NCI-H1436 (cell line): ENCODE results near the gene RIPK4.

Experiments used
- DNase-seq: peaks from one replicate; lab custom pipeline; 2025; lab: John Stamatoyannopoulos, UW

RIPK4 gene

DNA sequence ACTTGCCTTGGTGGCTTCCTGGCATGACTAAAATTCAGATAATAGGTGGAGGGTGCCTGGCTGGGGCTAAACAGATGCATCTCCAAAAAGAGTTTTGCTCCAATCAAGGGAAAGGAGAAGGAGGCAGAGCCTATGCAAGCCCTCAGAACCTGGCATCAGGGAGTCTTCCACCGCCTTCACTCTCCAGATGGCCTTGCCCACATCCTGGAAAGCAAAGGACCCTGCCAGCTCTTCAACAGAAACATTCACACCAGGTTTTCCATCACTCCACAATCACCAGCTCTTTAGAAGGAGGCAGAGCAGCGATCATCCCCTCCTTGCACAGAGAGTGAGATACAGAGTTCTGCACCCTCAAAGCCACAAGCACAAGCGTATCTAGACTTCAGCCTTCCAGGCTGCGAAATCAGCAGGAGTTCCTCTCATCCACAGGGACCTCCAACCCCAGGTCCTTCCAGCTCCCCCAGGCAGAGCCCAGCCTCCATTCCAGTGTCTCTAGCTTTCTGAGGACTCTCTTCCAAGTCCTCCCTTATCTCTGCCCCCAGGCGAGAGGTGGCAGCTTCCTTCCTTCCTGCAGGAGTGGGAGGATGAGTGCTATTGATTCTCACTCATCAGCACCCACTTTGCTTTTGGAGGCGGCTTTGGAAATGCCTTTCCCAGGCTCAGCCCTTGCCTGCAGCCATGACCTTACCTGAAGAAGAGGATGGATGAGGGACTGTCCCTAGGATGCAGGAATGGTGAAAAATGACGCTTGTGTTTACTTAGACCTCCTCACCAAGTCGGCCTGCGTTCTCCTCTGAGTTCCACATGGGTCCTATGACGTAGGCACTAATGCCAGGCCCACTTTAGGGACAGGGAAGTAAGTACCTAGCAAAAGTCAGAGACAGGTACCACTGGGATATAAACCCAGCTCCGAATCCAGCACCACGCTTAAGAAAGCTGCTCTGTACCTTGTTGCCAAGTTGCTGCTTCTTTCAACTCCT is 75.4 kb downstream of the RIPK4 start:
- no peak for DNase-seq
